ENCODE results near the gene NWD2.

The NWD2 gene

DNA sequence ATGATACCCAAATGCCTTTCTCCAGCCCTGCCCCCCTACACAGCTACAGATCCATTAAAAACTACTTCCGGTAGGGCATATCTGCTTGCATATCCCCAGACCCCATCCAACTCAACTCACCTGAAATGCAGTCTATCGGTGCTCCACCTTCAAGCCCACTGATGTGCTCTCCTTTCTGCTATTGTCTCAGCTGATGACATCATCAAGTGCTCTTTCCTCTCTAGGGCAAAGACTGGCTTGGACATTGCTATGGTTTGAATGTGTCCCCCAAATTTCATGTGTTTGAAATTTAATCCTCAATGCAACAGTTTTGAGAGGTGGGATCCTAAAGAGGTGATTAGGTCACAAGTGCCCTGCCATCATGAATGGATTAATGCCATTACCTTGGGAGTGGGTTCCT is 229.3 kb downstream of the NWD2 start:
- H3K27me3 Mint-ChIP-seq, result peaks cover 17% of the 10 kb centered on the region

GRCh38 chr4:37475087-37475486 is 230.5 kb downstream of the NWD2 start:
- no peaks in the 10 kb centered on the region for H3K4me1 Mint-ChIP-seq (ENCODE audit: low read depth)
- no peak overlapping the region for H3K27ac Mint-ChIP-seq
- H3K4me3 Mint-ChIP-seq, result no peak overlapping the region
- H3K9me3 Mint-ChIP-seq (ENCODE audit: low read depth), result no peaks in the 10 kb centered on the region
- peaks cover 23% of the 10 kb centered on the region for H3K27me3 Mint-ChIP-seq
- H3K36me3 Mint-ChIP-seq, result peaks cover 2% of the 10 kb centered on the region

More for the DNA sequence above, 229.3 kb downstream of the NWD2 start:
- no peak overlapping the region for H3K27ac Mint-ChIP-seq
- H3K4me3 Mint-ChIP-seq, result no peak overlapping the region
- H3K9me3 Mint-ChIP-seq (ENCODE audit: low read depth), result no peaks in the 10 kb centered on the region
- H3K36me3 Mint-ChIP-seq, result peaks cover 2% of the 10 kb centered on the region
- H3K4me1 Mint-ChIP-seq (ENCODE audit: low read depth), result no peaks in the 10 kb centered on the region

GRCh38 chr4:37475776-37476175 is 231.2 kb downstream of the NWD2 start:
- Mint-ChIP-seq H3K4me3 (no peak overlapping the region), H3K36me3 (peaks cover 2% of the 10 kb centered on the region), H3K27me3 (peaks cover 23% of the 10 kb centered on the region), H3K9me3 (ENCODE audit: low read depth) (no peaks in the 10 kb centered on the region), H3K27ac (no peak overlapping the region), H3K4me1 (ENCODE audit: low read depth) (no peaks in the 10 kb centered on the region)

- peaks cover 2% of the 10 kb centered on the region for H3K36me3 Mint-ChIP-seq
- H3K9me3 Mint-ChIP-seq (ENCODE audit: low read depth), result no peaks in the 10 kb centered on the region
- H3K27ac Mint-ChIP-seq, result no peak overlapping the region
- H3K4me1 Mint-ChIP-seq (ENCODE audit: low read depth), result no peaks in the 10 kb centered on the region
- peaks cover 24% of the 10 kb centered on the region for H3K27me3 Mint-ChIP-seq
- no peak overlapping the region for H3K4me3 Mint-ChIP-seq
Measured at GRCh38 chr4:37476256-37476655, 231.7 kb downstream of the NWD2 start.

DNA sequence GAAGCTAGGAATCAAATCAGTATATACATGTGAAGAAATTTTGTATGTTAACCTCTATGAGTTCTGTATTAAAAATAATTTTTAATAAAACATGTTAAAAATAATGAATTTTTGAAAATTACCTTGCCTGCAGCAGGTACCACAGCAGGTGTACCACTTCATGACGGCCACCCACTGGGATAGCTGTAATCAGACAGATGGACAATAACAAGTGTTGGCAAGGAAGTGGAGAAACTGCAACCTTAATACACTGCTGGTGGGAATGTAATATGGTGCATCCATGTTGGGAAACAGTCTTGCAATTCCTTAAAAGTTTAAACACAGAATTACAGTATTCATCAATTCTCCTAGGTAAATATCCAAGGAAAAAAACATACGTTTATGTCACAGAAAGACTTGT is 232.1 kb downstream of the NWD2 start:
- H3K36me3 Mint-ChIP-seq, result peaks cover 2% of the 10 kb centered on the region
- H3K9me3 Mint-ChIP-seq (ENCODE audit: low read depth), result no peaks in the 10 kb centered on the region
- no peak overlapping the region for H3K4me3 Mint-ChIP-seq
- H3K27ac Mint-ChIP-seq, result no peak overlapping the region
- peaks cover 26% of the 10 kb centered on the region for H3K27me3 Mint-ChIP-seq
- H3K4me1 Mint-ChIP-seq (ENCODE audit: low read depth), result peaks cover 2% of the 10 kb centered on the region

DNA sequence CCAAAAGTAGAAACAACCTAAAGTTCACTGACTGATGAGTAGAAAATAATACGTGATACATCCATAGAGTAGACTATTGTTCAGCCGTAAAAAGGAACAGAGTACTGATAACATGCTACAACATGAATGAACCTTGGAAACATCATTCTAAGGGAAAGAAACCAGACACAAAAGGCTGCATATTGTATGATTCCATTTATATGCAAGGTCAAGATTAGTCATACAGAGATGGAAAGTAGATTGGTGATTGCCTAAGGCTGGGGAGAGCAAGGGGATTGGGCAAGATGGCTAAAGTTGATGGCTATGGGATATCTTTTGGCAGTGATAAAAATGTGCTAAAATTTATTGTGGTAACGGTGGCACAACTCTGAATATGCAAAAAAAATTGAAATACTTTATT is 232.6 kb downstream of the NWD2 start:
- Mint-ChIP-seq H3K36me3 (peaks cover 4% of the 10 kb centered on the region), H3K9me3 (ENCODE audit: low read depth) (no peaks in the 10 kb centered on the region), H3K4me3 (no peak overlapping the region), H3K4me1 (ENCODE audit: low read depth) (peaks cover 2% of the 10 kb centered on the region), H3K27ac (no peak overlapping the region), H3K27me3 (peaks cover 29% of the 10 kb centered on the region)

DNA sequence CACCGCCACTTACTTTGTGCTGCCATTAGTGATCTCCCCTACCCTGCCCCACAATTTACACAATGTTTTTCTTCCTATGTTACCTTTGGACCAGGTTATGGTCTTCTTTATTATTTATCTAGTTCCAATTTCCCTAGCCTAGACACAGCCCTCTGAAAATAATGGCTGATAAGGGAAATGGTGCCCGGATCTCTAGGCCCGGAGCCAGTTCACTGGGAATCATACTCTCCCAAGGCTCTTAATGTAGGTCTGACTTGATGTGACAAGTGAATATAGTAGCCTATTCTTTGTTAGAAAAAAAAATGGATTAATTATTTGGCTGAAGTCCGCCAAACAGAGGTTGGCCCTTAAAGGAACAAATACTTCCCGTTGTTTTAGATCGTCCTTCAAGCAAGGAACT is 233.6 kb downstream of the NWD2 start:
- Mint-ChIP-seq H3K36me3 (peaks cover 4% of the 10 kb centered on the region), H3K4me1 (ENCODE audit: low read depth) (peaks cover 2% of the 10 kb centered on the region), H3K27ac (no peak overlapping the region), H3K9me3 (ENCODE audit: low read depth) (no peaks in the 10 kb centered on the region), H3K27me3 (peaks cover 29% of the 10 kb centered on the region), H3K4me3 (no peak overlapping the region)

DNA sequence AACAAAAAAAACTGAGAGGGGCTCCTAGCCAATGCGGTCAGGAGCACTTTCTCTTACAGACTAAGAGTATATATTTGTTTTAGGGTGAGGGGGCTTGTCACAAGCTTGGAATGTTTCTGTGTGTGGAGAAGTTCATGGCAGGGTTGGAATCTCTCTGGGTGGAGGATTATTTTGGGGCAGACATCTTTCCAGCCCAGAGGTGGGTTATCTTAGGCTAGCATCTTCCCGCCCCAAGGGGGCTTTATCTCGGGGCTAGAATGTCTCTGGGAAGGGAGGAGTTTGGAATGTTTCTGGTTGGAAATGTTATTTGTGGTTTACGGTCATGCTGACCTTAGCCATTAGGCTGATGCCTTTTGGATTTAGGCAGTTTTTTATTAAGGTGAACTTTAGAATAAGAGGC is 236.0 kb downstream of the NWD2 start:
- Mint-ChIP-seq H3K27ac (no peak overlapping the region), H3K27me3 (peaks cover 24% of the 10 kb centered on the region), H3K4me1 (ENCODE audit: low read depth) (peaks cover 2% of the 10 kb centered on the region), H3K4me3 (no peak overlapping the region), H3K36me3 (peaks cover 4% of the 10 kb centered on the region), H3K9me3 (ENCODE audit: low read depth) (no peaks in the 10 kb centered on the region)

DNA sequence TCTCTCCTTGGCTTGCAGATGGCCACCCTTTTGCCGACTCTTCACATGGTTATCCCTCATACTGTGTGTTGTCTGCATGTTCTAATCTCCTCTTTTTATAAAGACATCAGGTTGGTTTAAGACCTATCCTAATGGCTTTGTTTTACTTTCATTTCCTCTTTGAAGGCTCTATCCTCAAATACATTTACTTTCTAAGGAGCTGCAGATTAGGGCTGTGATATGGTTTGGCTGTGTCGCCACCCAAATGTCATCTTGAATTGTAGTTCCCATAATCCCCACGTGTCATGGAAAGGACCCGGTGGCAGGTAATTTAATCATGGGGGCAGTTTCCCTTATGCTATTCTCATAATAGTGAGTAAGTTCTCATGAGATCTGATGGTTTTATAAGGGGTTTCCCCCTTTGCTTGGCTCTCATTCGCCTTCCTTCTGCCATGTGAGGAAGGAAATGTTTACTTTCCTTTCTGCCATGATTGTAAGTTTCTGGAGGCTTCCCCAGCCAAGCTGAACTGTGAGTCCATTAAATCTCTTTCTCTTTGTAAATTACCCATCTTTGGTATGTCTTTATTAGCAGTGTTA is 237.1 kb downstream of the NWD2 start:
- H3K4me1 Mint-ChIP-seq (ENCODE audit: low read depth), result peaks cover 2% of the 10 kb centered on the region
- no peak overlapping the region for H3K27ac Mint-ChIP-seq
- peaks cover 4% of the 10 kb centered on the region for H3K36me3 Mint-ChIP-seq
- H3K4me3 Mint-ChIP-seq, result no peak overlapping the region
- H3K27me3 Mint-ChIP-seq, result peaks cover 22% of the 10 kb centered on the region
- no peaks in the 10 kb centered on the region for H3K9me3 Mint-ChIP-seq (ENCODE audit: low read depth)

DNA sequence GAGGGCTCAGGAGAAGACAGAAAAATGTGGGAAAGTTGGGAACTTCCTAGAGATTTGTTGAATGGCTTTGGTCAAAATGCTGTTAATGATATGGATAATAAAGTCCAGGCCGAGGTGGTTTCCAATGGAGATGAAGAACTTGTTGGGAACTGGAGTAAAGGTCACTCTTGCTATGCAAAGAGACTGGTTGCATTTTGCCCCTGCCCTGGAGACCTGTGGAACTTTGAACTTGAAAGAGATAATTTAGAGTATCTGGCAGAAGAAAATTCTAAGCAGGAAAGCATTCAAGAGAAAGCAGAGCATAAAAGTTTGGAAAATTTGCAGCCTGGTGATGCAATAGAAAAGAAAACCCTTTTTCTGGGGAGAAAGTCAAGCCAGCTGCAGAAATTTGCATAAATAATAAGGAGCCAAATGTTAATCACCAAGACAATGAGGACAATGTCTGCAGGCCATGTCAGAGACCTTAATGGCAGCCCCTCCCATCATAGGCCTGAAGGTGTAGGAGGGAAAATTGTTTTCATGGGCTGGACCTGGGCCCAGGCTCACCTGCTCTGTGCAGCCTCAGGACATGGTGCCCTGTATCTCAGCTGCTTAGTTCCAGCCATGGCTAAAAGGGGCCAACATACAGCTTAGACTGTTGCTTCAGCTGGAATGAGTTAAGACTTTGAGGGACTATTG is 237.8 kb downstream of the NWD2 start:
- Mint-ChIP-seq H3K36me3 (peaks cover 4% of the 10 kb centered on the region), H3K9me3 (ENCODE audit: low read depth) (no peaks in the 10 kb centered on the region), H3K4me1 (ENCODE audit: low read depth) (peaks cover 2% of the 10 kb centered on the region), H3K4me3 (no peak overlapping the region), H3K27me3 (peaks cover 17% of the 10 kb centered on the region), H3K27ac (no peak overlapping the region)

DNA sequence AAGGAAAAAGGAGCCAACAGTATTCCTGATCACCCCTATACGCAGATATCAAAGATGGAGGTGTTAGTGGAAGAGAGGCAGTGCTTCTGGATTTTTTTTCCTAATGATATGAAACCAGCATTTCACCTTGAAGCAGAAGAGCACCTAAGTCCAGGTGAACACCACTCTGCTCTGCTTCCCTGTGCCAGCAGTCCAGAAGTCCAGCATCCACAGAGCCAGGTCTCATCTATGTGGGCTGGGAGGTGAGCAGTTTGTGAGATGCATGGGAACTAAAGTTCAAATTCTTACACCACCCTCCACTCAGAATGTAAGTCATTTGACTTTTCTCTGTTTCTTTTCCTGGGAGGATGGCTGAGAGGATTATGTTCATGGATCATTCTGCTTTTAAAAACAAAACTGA is 239.1 kb downstream of the NWD2 start:
- peaks cover 4% of the 10 kb centered on the region for H3K36me3 Mint-ChIP-seq
- peaks cover 16% of the 10 kb centered on the region for H3K27me3 Mint-ChIP-seq
- H3K9me3 Mint-ChIP-seq (ENCODE audit: low read depth), result no peaks in the 10 kb centered on the region
- no peak overlapping the region for H3K4me3 Mint-ChIP-seq
- H3K4me1 Mint-ChIP-seq (ENCODE audit: low read depth), result peaks cover 2% of the 10 kb centered on the region
- H3K27ac Mint-ChIP-seq, result no peak overlapping the region

DNA sequence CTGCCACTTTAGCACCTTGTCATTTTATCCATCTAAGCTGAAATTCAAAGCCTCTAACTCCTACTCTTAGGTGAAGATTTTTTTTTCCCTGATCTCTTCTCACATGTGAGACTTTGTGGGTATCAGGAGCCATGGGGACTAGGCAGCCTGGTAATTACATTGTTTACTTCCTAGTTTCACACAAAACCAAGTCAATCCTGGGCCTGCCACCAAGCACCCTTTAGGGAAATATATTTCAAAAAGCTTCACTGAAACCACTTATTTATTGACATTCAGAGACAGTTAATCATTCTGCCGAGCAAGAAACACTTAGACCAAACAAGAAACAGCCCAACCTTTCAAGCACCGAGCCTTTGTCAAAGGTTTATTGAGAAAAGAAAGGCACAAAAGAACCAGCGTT is 241.6 kb downstream of the NWD2 start:
- Mint-ChIP-seq H3K9me3 (ENCODE audit: low read depth) (no peaks in the 10 kb centered on the region), H3K4me3 (no peak overlapping the region), H3K27ac (no peak overlapping the region), H3K27me3 (peaks cover 6% of the 10 kb centered on the region), H3K36me3 (peaks cover 2% of the 10 kb centered on the region), H3K4me1 (ENCODE audit: low read depth) (peaks cover 2% of the 10 kb centered on the region)

- Mint-ChIP-seq H3K4me1 (ENCODE audit: low read depth) (no peaks in the 10 kb centered on the region), H3K36me3 (no peaks in the 10 kb centered on the region), H3K9me3 (ENCODE audit: low read depth) (no peaks in the 10 kb centered on the region), H3K27me3 (peaks cover 2% of the 10 kb centered on the region), H3K4me3 (no peak overlapping the region), H3K27ac (no peak overlapping the region)
Measured at GRCh38 chr4:37487668-37488067, 243.1 kb downstream of the NWD2 start.

GRCh38 chr4:37489697-37490096 is 245.2 kb downstream of the NWD2 start:
- no peaks in the 10 kb centered on the region for H3K36me3 Mint-ChIP-seq
- no peak overlapping the region for H3K27ac Mint-ChIP-seq
- peaks cover 4% of the 10 kb centered on the region for H3K9me3 Mint-ChIP-seq (ENCODE audit: low read depth)
- H3K4me1 Mint-ChIP-seq (ENCODE audit: low read depth), result no peaks in the 10 kb centered on the region
- no peak overlapping the region for H3K4me3 Mint-ChIP-seq
- peaks cover 4% of the 10 kb centered on the region for H3K27me3 Mint-ChIP-seq

GRCh38 chr4:37490391-37491347 is 246.1 kb downstream of the NWD2 start:
- peaks cover 9% of the 10 kb centered on the region for H3K9me3 Mint-ChIP-seq (ENCODE audit: low read depth)
- no peaks in the 10 kb centered on the region for H3K4me1 Mint-ChIP-seq (ENCODE audit: low read depth)
- H3K27ac Mint-ChIP-seq, result no peak overlapping the region
- no peak overlapping the region for H3K4me3 Mint-ChIP-seq
- no peaks in the 10 kb centered on the region for H3K36me3 Mint-ChIP-seq
- peaks cover 4% of the 10 kb centered on the region for H3K27me3 Mint-ChIP-seq
